ENCODE results near the gene ARMH4.

ARMH4 gene

GRCh38 chr14:58082491-58083098, 69.4 kb downstream of the ARMH4 start:
- Histone ChIP-seq H3K27ac (ENCODE audit: low read length, poor library complexity, severe bottlenecking) (peak overlapping the region; percentile 94), H3K18ac (ENCODE audit: low read depth in 1 of 2, low read length in 2 of 2) (peak overlapping the region; percentile 64 to 86), H4K8ac (ENCODE audit: low read length) (peak overlapping the region; percentile 76), H3K79me1 (replicated peaks; ENCODE audit: low read length, poor library complexity, severe bottlenecking) (peaks cover 2% of the 10 kb centered on the region), H3K4me2 (ENCODE audit: low read length, poor library complexity, severe bottlenecking) (no peak overlapping the region), H3K27me3 (ENCODE audit: control insufficient read depth in 1 of 2, insufficient read depth in 1 of 2, low read length in 2 of 2) (no peaks in the 10 kb centered on the region), H3K4me1 (ENCODE audit: control insufficient read depth, insufficient read depth, low read depth, low read length) (peaks cover 6% of the 10 kb centered on the region), H3K4ac (ENCODE audit: low read depth in 1 of 2, low read length in 2 of 2) (peak overlapping the region in 1 of 2 experiments; percentile 67), H2BK15ac (ENCODE audit: low read depth, poor library complexity, severe bottlenecking) (no peak overlapping the region), H4K91ac (ENCODE audit: low read length) (peak overlapping the region; percentile 46), H2BK12ac (ENCODE audit: low read length in 2 of 2) (peak overlapping the region; percentile 88 to 98), H2AFZ (ENCODE audit: low read depth, low read length) (peak overlapping the region; percentile 62), H3K36me3 (ENCODE audit: control insufficient read depth in 1 of 2, insufficient read depth in 2 of 2, low read depth in 1 of 2, low read length in 2 of 2) (no peaks in the 10 kb centered on the region), H3K9ac (ENCODE audit: low read length) (peak overlapping the region; percentile 63), H2BK5ac (ENCODE audit: low read depth, low read length, poor library complexity, severe bottlenecking) (peak overlapping the region; percentile 94), H3K4me3 (ENCODE audit: insufficient read depth in 1 of 2, low read depth in 1 of 2, low read length in 2 of 2) (no peak overlapping the region), H3K14ac (ENCODE audit: low read length in 2 of 2) (peak overlapping the region in 1 of 2 experiments; percentile 8), H2BK120ac (ENCODE audit: low read depth, low read length) (peak overlapping the region; percentile 23), H3K23ac (ENCODE audit: low read length in 2 of 2) (no peak overlapping the region), H2AK5ac (ENCODE audit: low read length, severe bottlenecking) (peak overlapping the region; percentile 96), H3K9me3 (ENCODE audit: control insufficient read depth, low read length) (no peaks in the 10 kb centered on the region)
- DNase-seq, result peak; percentile 90
- 6% methylated on average over 1 of the region's 1 CpG for WGBS

GRCh38 chr14:58082011-58082410, 70.0 kb downstream of the ARMH4 start:
- no peak overlapping the region for H3K4me3 ChIP-seq (ENCODE audit: insufficient read depth in 1 of 2, low read depth in 1 of 2, low read length in 2 of 2)
- peak overlapping the region; percentile 63 for H3K9ac ChIP-seq (ENCODE audit: low read length)
- WGBS, result 76% methylated on average over 2 of the region's 2 CpGs
- H3K27ac ChIP-seq (ENCODE audit: low read length, poor library complexity, severe bottlenecking), result peak overlapping the region; percentile 94
- no peak overlapping the region for H3K18ac ChIP-seq (ENCODE audit: low read depth in 1 of 2, low read length in 2 of 2)
- H2BK12ac ChIP-seq (ENCODE audit: low read length in 2 of 2), result peak overlapping the region in 1 of 2 experiments; percentile 29
- peak overlapping the region; percentile 87 for H2BK5ac ChIP-seq (ENCODE audit: low read depth, low read length, poor library complexity, severe bottlenecking)
- no peak overlapping the region for H3K4me2 ChIP-seq (ENCODE audit: low read length, poor library complexity, severe bottlenecking)
- no peaks in the 10 kb centered on the region for H3K36me3 ChIP-seq (ENCODE audit: control insufficient read depth in 1 of 2, insufficient read depth in 2 of 2, low read depth in 1 of 2, low read length in 2 of 2)
- peak overlapping the region; percentile 83 for H2AK5ac ChIP-seq (ENCODE audit: low read length, severe bottlenecking)
- no peak overlapping the region for H3K4ac ChIP-seq (ENCODE audit: low read depth in 1 of 2, low read length in 2 of 2)
- H3K23ac ChIP-seq (ENCODE audit: low read length in 2 of 2), result no peak overlapping the region
- H2BK15ac ChIP-seq (ENCODE audit: low read depth, poor library complexity, severe bottlenecking), result no peak overlapping the region
- no peak overlapping the region for H4K8ac ChIP-seq (ENCODE audit: low read length)
- H4K91ac ChIP-seq (ENCODE audit: low read length), result no peak overlapping the region
- peak; percentile 41 for DNase-seq
- no peak overlapping the region for H2BK120ac ChIP-seq (ENCODE audit: low read depth, low read length)
- H2AFZ ChIP-seq (ENCODE audit: low read depth, low read length), result no peak overlapping the region
- H3K9me3 ChIP-seq (ENCODE audit: control insufficient read depth, low read length), result no peaks in the 10 kb centered on the region
- no peak overlapping the region for H3K14ac ChIP-seq (ENCODE audit: low read length in 2 of 2)
- H3K27me3 ChIP-seq (ENCODE audit: control insufficient read depth in 1 of 2, insufficient read depth in 1 of 2, low read length in 2 of 2), result no peaks in the 10 kb centered on the region
- peaks cover 9% of the 10 kb centered on the region for H3K4me1 ChIP-seq (ENCODE audit: control insufficient read depth, insufficient read depth, low read depth, low read length)
- H3K79me1 ChIP-seq (replicated peaks; ENCODE audit: low read length, poor library complexity, severe bottlenecking), result peaks cover 2% of the 10 kb centered on the region

GRCh38 chr14:58078471-58078870, 73.5 kb downstream of the ARMH4 start:
- peak overlapping the region; percentile 95 for H3K27ac ChIP-seq (ENCODE audit: low read length, poor library complexity, severe bottlenecking)
- no peak overlapping the region for H3K14ac ChIP-seq (ENCODE audit: low read length in 2 of 2)
- no peak overlapping the region for H3K4me2 ChIP-seq (ENCODE audit: low read length, poor library complexity, severe bottlenecking)
- no peak for DNase-seq
- no peak overlapping the region for H3K4me3 ChIP-seq (ENCODE audit: insufficient read depth in 1 of 2, low read depth in 1 of 2, low read length in 2 of 2)
- no peak overlapping the region for H4K91ac ChIP-seq (ENCODE audit: low read length)
- H3K36me3 ChIP-seq (ENCODE audit: control insufficient read depth in 1 of 2, insufficient read depth in 2 of 2, low read depth in 1 of 2, low read length in 2 of 2), result no peaks in the 10 kb centered on the region
- H3K18ac ChIP-seq (ENCODE audit: low read depth in 1 of 2, low read length in 2 of 2), result peak overlapping the region in 1 of 2 experiments; percentile 61
- H3K79me1 ChIP-seq (replicated peaks; ENCODE audit: low read length, poor library complexity, severe bottlenecking), result no peaks in the 10 kb centered on the region
- H3K27me3 ChIP-seq (ENCODE audit: control insufficient read depth in 1 of 2, insufficient read depth in 1 of 2, low read length in 2 of 2), result no peaks in the 10 kb centered on the region
- H2AK5ac ChIP-seq (ENCODE audit: low read length, severe bottlenecking), result peak overlapping the region; percentile 13
- H3K9ac ChIP-seq (ENCODE audit: low read length), result no peak overlapping the region
- no peak overlapping the region for H2AFZ ChIP-seq (ENCODE audit: low read depth, low read length)
- peak overlapping the region; percentile 87 for H2BK5ac ChIP-seq (ENCODE audit: low read depth, low read length, poor library complexity, severe bottlenecking)
- H3K23ac ChIP-seq (ENCODE audit: low read length in 2 of 2), result no peak overlapping the region
- H2BK15ac ChIP-seq (ENCODE audit: low read depth, poor library complexity, severe bottlenecking), result no peak overlapping the region
- H3K4me1 ChIP-seq (ENCODE audit: control insufficient read depth, insufficient read depth, low read depth, low read length), result peaks cover 13% of the 10 kb centered on the region
- no peaks in the 10 kb centered on the region for H3K9me3 ChIP-seq (ENCODE audit: control insufficient read depth, low read length)
- H4K8ac ChIP-seq (ENCODE audit: low read length), result no peak overlapping the region
- no peak overlapping the region for H2BK12ac ChIP-seq (ENCODE audit: low read length in 2 of 2)
- no peak overlapping the region for H3K4ac ChIP-seq (ENCODE audit: low read depth in 1 of 2, low read length in 2 of 2)
- H2BK120ac ChIP-seq (ENCODE audit: low read depth, low read length), result no peak overlapping the region

- no peak overlapping the region for H3K4me3 ChIP-seq (ENCODE audit: insufficient read depth in 1 of 2, low read depth in 1 of 2, low read length in 2 of 2)
- H3K4ac ChIP-seq (ENCODE audit: low read depth in 1 of 2, low read length in 2 of 2), result no peak overlapping the region
- DNase-seq, result peak; percentile 74
- no peaks in the 10 kb centered on the region for H3K79me1 ChIP-seq (replicated peaks; ENCODE audit: low read length, poor library complexity, severe bottlenecking)
- H2AK5ac ChIP-seq (ENCODE audit: low read length, severe bottlenecking), result peak overlapping the region; percentile 13
- no peak overlapping the region for H3K23ac ChIP-seq (ENCODE audit: low read length in 2 of 2)
- H3K18ac ChIP-seq (ENCODE audit: low read depth in 1 of 2, low read length in 2 of 2), result peak overlapping the region in 1 of 2 experiments; percentile 61
- H2BK15ac ChIP-seq (ENCODE audit: low read depth, poor library complexity, severe bottlenecking), result no peak overlapping the region
- H2AFZ ChIP-seq (ENCODE audit: low read depth, low read length), result no peak overlapping the region
- H3K4me2 ChIP-seq (ENCODE audit: low read length, poor library complexity, severe bottlenecking), result peak overlapping the region; percentile 54
- H4K8ac ChIP-seq (ENCODE audit: low read length), result no peak overlapping the region
- H4K91ac ChIP-seq (ENCODE audit: low read length), result no peak overlapping the region
- H3K36me3 ChIP-seq (ENCODE audit: control insufficient read depth in 1 of 2, insufficient read depth in 2 of 2, low read depth in 1 of 2, low read length in 2 of 2), result no peaks in the 10 kb centered on the region
- H2BK12ac ChIP-seq (ENCODE audit: low read length in 2 of 2), result no peak overlapping the region
- H2BK120ac ChIP-seq (ENCODE audit: low read depth, low read length), result no peak overlapping the region
- H3K27ac ChIP-seq (ENCODE audit: low read length, poor library complexity, severe bottlenecking), result peak overlapping the region; percentile 95
- H3K9ac ChIP-seq (ENCODE audit: low read length), result peak overlapping the region; percentile 64
- peak overlapping the region; percentile 95 for H2BK5ac ChIP-seq (ENCODE audit: low read depth, low read length, poor library complexity, severe bottlenecking)
- H3K4me1 ChIP-seq (ENCODE audit: control insufficient read depth, insufficient read depth, low read depth, low read length), result peaks cover 13% of the 10 kb centered on the region
- H3K14ac ChIP-seq (ENCODE audit: low read length in 2 of 2), result no peak overlapping the region
- H3K9me3 ChIP-seq (ENCODE audit: control insufficient read depth, low read length), result no peaks in the 10 kb centered on the region
- no peaks in the 10 kb centered on the region for H3K27me3 ChIP-seq (ENCODE audit: control insufficient read depth in 1 of 2, insufficient read depth in 1 of 2, low read length in 2 of 2)
These were observed 73.9 kb downstream of the ARMH4 start for GRCh38 chr14:58078068-58078467.
